ENCODE data around the gene DIP2B. TPM values are rescaled to one million over a fixed set of nuclear protein-coding genes. Genes with fewer than 3 reads are reported as not detected.

Gene DIP2B
- total RNA-seq, 1 donor from 2014 or later = 30.2 TPM

DNA sequence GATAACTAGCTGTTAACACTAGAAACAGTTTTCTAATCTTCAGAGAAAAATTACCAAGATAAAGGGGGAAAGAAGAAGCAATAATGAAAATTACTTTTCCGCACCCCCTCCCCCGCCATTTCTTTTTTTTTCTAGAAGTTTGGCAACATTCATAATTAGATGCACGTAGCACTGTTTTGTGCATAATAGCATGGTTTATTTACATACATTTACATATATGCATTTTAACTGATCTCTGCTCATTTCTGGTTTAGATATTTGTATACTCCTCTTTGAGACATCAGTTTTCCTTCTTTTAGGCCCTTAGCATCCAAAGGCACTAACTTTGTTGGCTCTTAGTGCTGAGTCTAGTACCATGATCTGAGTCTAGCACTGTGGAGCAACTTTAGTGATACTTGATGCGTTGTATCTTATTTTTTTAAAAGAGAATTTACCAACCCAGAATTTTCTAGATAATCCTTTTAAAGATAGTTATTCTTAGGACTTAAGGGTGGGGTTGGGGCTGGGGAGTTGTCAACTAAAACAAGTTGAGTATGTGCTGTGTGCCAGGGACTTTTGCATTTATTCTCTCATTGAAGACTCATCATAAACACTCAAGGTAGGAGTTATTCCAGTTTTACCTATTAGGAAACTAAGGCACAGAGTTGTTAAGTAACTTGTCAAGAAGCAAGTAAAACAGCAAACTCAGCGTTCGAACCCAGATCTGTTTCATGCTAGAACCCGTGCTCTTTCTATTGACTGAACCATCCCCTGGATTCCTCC lies 110.5 kb downstream of the DIP2B start:
- Mint-ChIP-seq H3K4me3 (ENCODE audit: low read depth) (no peak overlapping the region), H3K9me3 (ENCODE audit: low read depth) (no peaks in the 10 kb centered on the region), H3K4me1 (ENCODE audit: low read depth) (peaks cover 13% of the 10 kb centered on the region), H3K27ac (no peak overlapping the region), H3K36me3 (ENCODE audit: insufficient read depth) (no peaks in the 10 kb centered on the region), H3K27me3 (no peaks in the 10 kb centered on the region)
- TF ChIP-seq CTCF (IDR thresholded peaks at IDR 0.05; ENCODE audit: unreplicated experiment) = no peak
- DNase-seq (ENCODE audit: low spot score, unreplicated experiment) = no peak

DNA sequence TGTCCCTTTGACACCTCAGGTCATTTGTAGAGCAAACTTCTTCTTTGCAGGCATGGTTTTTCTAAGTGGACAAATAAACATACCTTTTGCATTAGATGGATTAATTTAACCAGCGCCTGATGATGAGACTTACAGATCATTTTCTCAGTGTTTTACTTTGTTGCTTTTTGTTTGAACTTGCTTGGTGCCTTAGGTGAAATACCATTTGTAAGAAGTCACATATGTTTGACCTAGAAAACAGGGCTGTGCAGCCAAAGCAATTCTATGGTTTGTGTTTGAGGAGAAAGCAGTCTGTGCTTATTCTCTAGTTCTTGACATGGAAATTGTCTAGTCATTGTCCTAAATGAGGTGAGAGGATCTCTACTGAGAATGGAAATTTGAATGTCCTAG lies 111.1 kb downstream of the DIP2B start:
- no peak for DNase-seq (ENCODE audit: low spot score, unreplicated experiment)
- no peaks in the 10 kb centered on the region for H3K36me3 Mint-ChIP-seq (ENCODE audit: insufficient read depth)
- H3K27me3 Mint-ChIP-seq = no peaks in the 10 kb centered on the region
- peak overlapping the region; percentile 44 for H3K27ac Mint-ChIP-seq
- TF ChIP-seq CTCF (IDR thresholded peaks at IDR 0.05; ENCODE audit: unreplicated experiment) = no peak
- peaks cover 18% of the 10 kb centered on the region for H3K4me1 Mint-ChIP-seq (ENCODE audit: low read depth)
- no peaks in the 10 kb centered on the region for H3K9me3 Mint-ChIP-seq (ENCODE audit: low read depth)
- no peak overlapping the region for H3K4me3 Mint-ChIP-seq (ENCODE audit: low read depth)

DNA sequence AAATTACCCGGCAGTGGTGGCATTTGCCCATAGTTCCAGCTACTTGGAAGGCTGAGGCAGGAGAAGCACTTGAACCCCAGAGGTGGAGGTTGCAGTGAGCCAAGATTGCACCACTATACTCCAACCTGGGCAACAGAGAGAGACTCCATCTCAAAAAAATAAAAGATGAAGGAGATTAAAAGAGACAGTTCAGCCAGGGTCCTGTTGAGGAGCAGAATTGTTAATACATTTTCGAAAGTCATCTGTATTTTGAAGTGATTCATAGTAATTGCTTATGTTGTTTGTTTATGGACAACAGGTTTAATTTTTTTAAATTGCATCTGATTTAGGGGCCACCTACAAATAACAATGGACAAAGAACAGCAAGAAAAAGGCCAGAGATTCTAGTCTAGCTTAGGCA lies 112.9 kb downstream of the DIP2B start:
- Mint-ChIP-seq H3K4me1 (ENCODE audit: low read depth) (peaks cover 29% of the 10 kb centered on the region), H3K9me3 (ENCODE audit: low read depth) (no peaks in the 10 kb centered on the region), H3K4me3 (ENCODE audit: low read depth) (no peak overlapping the region), H3K36me3 (ENCODE audit: insufficient read depth) (no peaks in the 10 kb centered on the region), H3K27ac (no peak overlapping the region), H3K27me3 (no peaks in the 10 kb centered on the region)
- DNase-seq (ENCODE audit: low spot score, unreplicated experiment) = no peak
- no peak for TF ChIP-seq CTCF (IDR thresholded peaks at IDR 0.05; ENCODE audit: unreplicated experiment)

- DNase-seq (ENCODE audit: low spot score, unreplicated experiment) = no peak
- Mint-ChIP-seq H3K9me3 (ENCODE audit: low read depth) (no peaks in the 10 kb centered on the region), H3K4me3 (ENCODE audit: low read depth) (no peak overlapping the region), H3K4me1 (ENCODE audit: low read depth) (peaks cover 30% of the 10 kb centered on the region), H3K27me3 (no peaks in the 10 kb centered on the region), H3K27ac (peak overlapping the region; percentile 80), H3K36me3 (ENCODE audit: insufficient read depth) (no peaks in the 10 kb centered on the region)
- TF ChIP-seq CTCF (IDR thresholded peaks at IDR 0.05; ENCODE audit: unreplicated experiment) = no peak
Observed at GRCh38 chr12:50618864-50619609, 114.3 kb downstream of the DIP2B start.

DNA sequence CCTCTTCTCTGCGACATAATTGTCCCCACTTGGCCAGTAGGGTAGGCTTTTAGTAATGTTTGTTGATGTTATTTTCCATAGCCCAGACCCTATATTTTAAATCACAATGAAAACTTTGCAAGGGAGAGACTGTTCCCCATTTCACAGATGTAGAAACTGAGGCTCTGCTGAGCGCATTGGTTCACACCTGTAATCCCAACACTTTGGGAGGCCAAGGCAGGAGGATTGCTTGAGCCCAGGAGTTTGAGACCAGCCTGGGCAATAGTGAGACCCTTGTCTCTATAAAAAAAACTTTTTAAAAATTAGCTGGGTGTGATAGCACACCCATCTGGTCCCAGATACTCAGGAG lies 114.8 kb downstream of the DIP2B start:
- H3K9me3 Mint-ChIP-seq (ENCODE audit: low read depth) = no peaks in the 10 kb centered on the region
- no peaks in the 10 kb centered on the region for H3K36me3 Mint-ChIP-seq (ENCODE audit: insufficient read depth)
- no peaks in the 10 kb centered on the region for H3K27me3 Mint-ChIP-seq
- no peak for TF ChIP-seq CTCF (IDR thresholded peaks at IDR 0.05; ENCODE audit: unreplicated experiment)
- no peak overlapping the region for H3K4me3 Mint-ChIP-seq (ENCODE audit: low read depth)
- H3K27ac Mint-ChIP-seq = peak overlapping the region; percentile 80
- DNase-seq (ENCODE audit: low spot score, unreplicated experiment) = no peak
- H3K4me1 Mint-ChIP-seq (ENCODE audit: low read depth) = peaks cover 31% of the 10 kb centered on the region

Measured in progenitor cell of endocrine pancreas (in vitro differentiated cells).